NB4 (cell line): ENCODE results near the gene TAF7L.

ENCODE experiments used
- DNase-seq: peaks from one replicate; pipeline ENCODE4 v3.0.0; 2010; ENCODE audit warnings: low read depth
- H3K4me3 ChIP-seq: one replicate; pipeline ENCODE4 v1.5.1; 2011; ENCODE audit warnings: mild to moderate bottlenecking, low read depth, low read length, moderate library complexity
- CTCF ChIP-seq: IDR thresholded peaks from one replicate; pipeline ENCODE4 v1.5.1; 2012; ENCODE audit warnings: low read depth, low read length
- MAX ChIP-seq: IDR thresholded peaks from 2 replicates; pipeline ENCODE4 v1.6.1; 2011; ENCODE audit warnings: low read depth, low read length
- MYC ChIP-seq: IDR thresholded peaks from 2 replicates; pipeline ENCODE4 v1.6.1; 2011; ENCODE audit warnings: low read depth, low read length
- POLR2A ChIP-seq: IDR thresholded peaks from 2 replicates; pipeline ENCODE4 v1.6.1; 2011; ENCODE audit warnings: mild to moderate bottlenecking; ENCODE audit not compliant: insufficient read length; ENCODE audit errors: extremely low read depth

TAF7L gene

GRCh38 chrX:101276238-101276637 lies 14.9 kb downstream of the TAF7L start:
- no peak for DNase-seq
- no peak overlapping the region for H3K4me3 ChIP-seq
- no peak for TF ChIP-seq CTCF
- no peak for TF ChIP-seq MYC
- TF ChIP-seq POLR2A: no peak
- no peak for TF ChIP-seq MAX

GRCh38 chrX:101274198-101274597 lies 16.9 kb downstream of the TAF7L start:
- TF ChIP-seq MAX: no peak
- no peak overlapping the region for H3K4me3 ChIP-seq
- DNase-seq: no peak

- DNase-seq: no peak
Measured at GRCh38 chrX:101265869-101266428, 25.2 kb downstream of the TAF7L start.

GRCh38 chrX:101263766-101264165 lies 27.4 kb downstream of the TAF7L start:
- DNase-seq: no peak
- H3K4me3 ChIP-seq: no peak overlapping the region
- TF ChIP-seq MAX (no peak), POLR2A (no peak), CTCF (no peak), MYC (no peak)

More at GRCh38 chrX:101265869-101266428, 25.2 kb downstream of the TAF7L start:
- TF ChIP-seq CTCF (no peak), POLR2A (no peak), MYC (no peak), MAX (no peak)
- no peak overlapping the region for H3K4me3 ChIP-seq

GRCh38 chrX:101262590-101262989 lies 28.5 kb downstream of the TAF7L start:
- no peak for TF ChIP-seq MAX
- no peak for TF ChIP-seq CTCF
- no peak for TF ChIP-seq MYC
- no peak for TF ChIP-seq POLR2A
- DNase-seq: no peak

GRCh38 chrX:101260435-101260834 lies 30.7 kb downstream of the TAF7L start:
- peak; percentile 4 for DNase-seq
- TF ChIP-seq MAX: no peak
- TF ChIP-seq POLR2A: no peak
- TF ChIP-seq CTCF: peak; percentile 2
- TF ChIP-seq MYC: no peak

More at GRCh38 chrX:101262590-101262989, 28.5 kb downstream of the TAF7L start:
- no peak overlapping the region for H3K4me3 ChIP-seq

More at GRCh38 chrX:101260435-101260834, 30.7 kb downstream of the TAF7L start:
- no peak overlapping the region for H3K4me3 ChIP-seq
